OCI-M2 (cell line): ENCODE data around the gene FAM237B.
"Not testable (repeated sequence)": the region's sequence is repeated elsewhere in the genome, so short reads cannot be mapped to it uniquely, and the experiment has no call there.

Experiments
- DNase-seq: peaks from one replicate; lab custom pipeline; 2025; ENCODE audit not compliant: unreplicated experiment; lab: John Stamatoyannopoulos, UW

Gene FAM237B

GRCh38 chr7:90320801-90321494, at the start of gene FAM237B:
TSS of gene FAM237B (minus strand) at chr7:90321304. CDS start at chr7:90319748, 1,556 bp downstream.
- no peak for DNase-seq

GRCh38 chr7:90351987-90352386, 30.9 kb upstream of the FAM237B start:
- no peak for DNase-seq

- DNase-seq: not testable (repeated sequence)
Measured at GRCh38 chr7:90350032-90350431, 28.9 kb upstream of the FAM237B start.

GRCh38 chr7:90349305-90349704, 28.2 kb upstream of the FAM237B start:
- no peak for DNase-seq

- DNase-seq: no peak
Measured at GRCh38 chr7:90347759-90348158, 26.7 kb upstream of the FAM237B start.

- DNase-seq: peak; percentile 62
Measured at GRCh38 chr7:90346336-90347125, 25.4 kb upstream of the FAM237B start, which contains the start of gene GTPBP10. TSS of gene GTPBP10 (plus strand) at chr7:90346716. CDS start at chr7:90346742, 26 bp downstream.

- DNase-seq: no peak
Measured at GRCh38 chr7:90345595-90346335, 24.7 kb upstream of the FAM237B start.

- no peak for DNase-seq
Measured at GRCh38 chr7:90345016-90345415, 23.9 kb upstream of the FAM237B start.

GRCh38 chr7:90337106-90337505, 16.0 kb upstream of the FAM237B start:
- DNase-seq: no peak

GRCh38 chr7:90334926-90335325, 13.8 kb upstream of the FAM237B start:
- DNase-seq: not testable (repeated sequence)

GRCh38 chr7:90334193-90334843, 13.2 kb upstream of the FAM237B start:
- DNase-seq: no peak

GRCh38 chr7:90326500-90326899, 5.4 kb upstream of the FAM237B start:
- DNase-seq: no peak

- DNase-seq: no peak
Measured at GRCh38 chr7:90322837-90323236, 1.7 kb upstream of the FAM237B start.

- DNase-seq: no peak
Measured at GRCh38 chr7:90320418-90320800, 695 bp downstream of the FAM237B start.

- DNase-seq: no peak
Measured at GRCh38 chr7:90320014-90320413, 1.1 kb downstream of the FAM237B start.

GRCh38 chr7:90313907-90314306, 7.2 kb downstream of the FAM237B start:
- DNase-seq: no peak

GRCh38 chr7:90312745-90313144, 8.4 kb downstream of the FAM237B start:
- DNase-seq: no peak

- DNase-seq: no peak
Measured at GRCh38 chr7:90311175-90311574, 9.9 kb downstream of the FAM237B start.

GRCh38 chr7:90309872-90310271, 11.2 kb downstream of the FAM237B start:
- DNase-seq: no peak

GRCh38 chr7:90303241-90303640, 17.9 kb downstream of the FAM237B start:
- DNase-seq: no peak
